GM21528 (cell line): ENCODE results near the gene MYO1D.
"Not testable (repeated sequence)": the region's sequence is repeated elsewhere in the genome, so short reads cannot be mapped to it uniquely, and the experiment has no call there.

Source experiments
- ATAC-seq: cut with Tn5 transposase; IDR thresholded peaks from one replicate; pipeline ENCODE4 v1.9.1; 2021; ENCODE audit warnings: mild to moderate bottlenecking, moderate library complexity; ENCODE audit not compliant: unreplicated experiment, low FRiP score

MYO1D gene

DNA sequence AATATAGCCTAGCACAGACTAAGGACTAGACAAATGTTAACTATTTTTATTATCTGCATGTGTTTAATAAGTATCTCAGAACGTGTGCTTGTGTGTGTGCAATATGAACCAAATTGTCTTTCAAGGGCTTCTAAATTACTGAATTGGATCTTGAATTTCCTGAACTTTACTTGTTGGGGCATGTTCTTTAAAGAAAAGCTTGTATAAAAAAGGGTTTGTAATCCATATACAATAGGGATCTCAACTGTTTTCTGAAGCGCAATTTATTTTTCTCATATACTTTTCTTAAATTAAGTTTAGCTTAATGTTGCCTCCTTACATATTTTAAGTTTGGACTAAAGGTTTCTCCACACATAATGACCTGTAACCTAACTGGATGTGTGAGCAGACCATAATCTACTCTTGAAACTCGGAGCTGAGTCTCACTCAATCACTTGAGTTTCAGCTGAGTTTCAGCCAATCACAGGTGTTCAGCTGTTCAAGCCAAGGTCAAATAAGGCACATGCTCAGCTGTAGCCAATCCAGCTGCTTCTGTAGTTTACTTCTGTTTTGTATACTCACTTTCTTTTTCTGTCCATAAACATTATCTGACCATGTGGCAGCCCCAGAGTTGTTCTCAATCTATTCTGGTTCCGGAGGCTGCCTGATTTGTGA lies 317.8 kb downstream of the MYO1D start:
- ATAC-seq: peak; percentile 80

DNA sequence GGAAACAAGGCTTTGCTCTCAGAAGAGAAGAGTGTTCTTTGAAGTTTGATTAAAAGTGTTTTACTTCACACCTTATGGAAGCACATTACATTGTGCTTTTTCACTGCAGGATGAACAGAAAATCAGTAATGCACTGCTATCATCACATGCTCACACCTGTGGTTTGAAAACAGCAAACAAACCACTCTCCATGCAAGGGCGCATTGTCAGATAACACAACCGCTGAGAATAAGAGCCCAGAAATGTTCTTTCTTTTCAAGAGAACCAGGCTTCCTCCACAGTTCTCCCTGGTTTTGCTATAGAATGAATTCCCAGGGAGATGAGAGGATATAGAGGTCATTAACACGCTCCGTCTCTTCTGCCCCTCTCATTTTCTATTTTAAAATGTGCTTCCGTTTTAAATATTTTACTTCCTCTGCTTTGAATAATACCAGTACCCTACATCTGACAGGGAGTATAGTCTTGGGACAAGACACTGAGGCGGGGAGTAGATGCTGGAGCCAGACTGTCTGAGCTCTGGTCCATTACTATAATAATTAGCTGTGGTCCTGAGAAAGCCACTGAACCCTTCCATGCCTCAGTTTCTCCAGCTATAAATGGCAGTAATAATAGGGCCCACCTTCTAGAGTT lies 318.5 kb downstream of the MYO1D start:
- ATAC-seq: no peak

- no peak for ATAC-seq
Measured at GRCh38 chr17:32555611-32556310, 321.2 kb downstream of the MYO1D start.

- no peak for ATAC-seq
Measured at GRCh38 chr17:32553168-32553567, 323.8 kb downstream of the MYO1D start.

GRCh38 chr17:32552280-32552679 lies 324.6 kb downstream of the MYO1D start:
- no peak for ATAC-seq

DNA sequence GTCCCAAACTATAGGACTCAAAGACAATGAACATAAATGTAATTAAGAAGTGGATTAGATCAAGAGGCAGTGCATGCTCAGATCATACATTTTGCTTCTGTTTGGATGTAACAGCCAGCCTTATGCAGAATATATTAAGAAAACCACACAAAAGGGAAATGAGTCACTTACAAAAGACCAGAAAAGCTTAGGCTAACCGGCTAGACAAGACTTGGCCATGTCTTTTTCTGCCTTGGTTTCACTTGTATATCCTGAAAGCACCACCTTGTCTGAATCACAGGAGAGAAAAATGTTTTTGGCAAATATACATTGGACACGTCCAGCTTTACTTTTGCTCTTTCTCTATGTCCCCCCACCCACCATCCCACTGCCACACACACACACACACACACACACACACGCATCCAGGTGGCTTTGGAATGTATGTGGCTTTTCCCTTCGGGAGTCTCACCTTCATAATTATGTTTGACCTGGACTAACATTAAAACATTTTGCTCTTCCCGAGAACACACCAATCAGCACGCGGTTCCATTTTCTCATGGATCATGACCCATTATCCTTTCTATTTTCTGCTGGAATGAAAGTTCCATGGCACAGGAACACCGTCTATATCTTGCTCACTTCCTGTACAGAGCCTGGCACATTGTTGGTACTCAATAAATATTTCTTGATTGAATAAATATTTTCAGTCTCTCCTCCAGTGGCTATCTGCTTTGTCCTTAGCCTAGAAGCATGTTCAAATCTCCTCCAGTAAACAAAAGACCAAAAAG lies 325.6 kb downstream of the MYO1D start:
- no peak for ATAC-seq

- ATAC-seq: no peak
Measured at GRCh38 chr17:32549559-32549958, 327.4 kb downstream of the MYO1D start.

GRCh38 chr17:32546031-32546444 lies 330.9 kb downstream of the MYO1D start:
- ATAC-seq: no peak

DNA sequence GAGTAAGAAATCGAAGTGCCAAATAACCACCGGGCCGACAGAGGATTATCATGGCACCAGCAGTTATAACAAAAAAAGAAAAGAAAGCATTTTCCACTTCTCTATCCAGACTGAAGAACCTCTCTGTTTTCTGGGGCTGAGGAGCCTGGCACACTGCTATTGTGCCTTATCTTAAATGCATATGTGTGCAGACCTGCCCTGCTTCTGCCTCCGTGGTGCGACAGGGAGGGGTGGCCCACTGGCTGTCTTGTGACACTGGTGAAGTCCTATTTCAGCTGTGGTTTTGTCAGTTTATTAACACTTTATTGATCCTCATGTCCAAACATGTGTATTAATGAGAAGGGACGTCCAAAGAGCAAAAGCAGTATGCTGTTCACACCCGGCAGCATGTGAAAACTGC lies 334.7 kb downstream of the MYO1D start:
- no peak for ATAC-seq

DNA sequence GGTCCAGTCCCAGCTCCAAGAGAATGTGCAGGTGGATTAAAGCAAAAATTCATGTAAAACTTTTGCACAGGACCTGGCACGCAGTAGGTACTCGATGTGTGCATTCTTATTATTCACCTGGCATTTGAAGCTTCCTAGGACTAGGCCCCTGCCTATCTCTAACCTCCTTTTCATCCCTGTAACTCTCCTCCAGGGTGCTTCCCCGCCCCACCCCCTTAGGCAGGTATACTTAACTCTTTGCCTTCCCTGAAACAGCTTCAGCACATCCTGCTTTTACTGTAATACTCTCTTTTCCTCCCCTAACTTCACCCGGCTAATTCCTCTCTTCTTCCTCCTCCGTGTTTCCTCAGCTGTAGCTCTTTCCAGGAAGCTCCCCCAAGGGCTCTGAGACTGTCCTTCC lies 335.3 kb downstream of the MYO1D start:
- ATAC-seq: no peak

- no peak for ATAC-seq
Measured at GRCh38 chr17:32536736-32537643, 339.9 kb downstream of the MYO1D start.

DNA sequence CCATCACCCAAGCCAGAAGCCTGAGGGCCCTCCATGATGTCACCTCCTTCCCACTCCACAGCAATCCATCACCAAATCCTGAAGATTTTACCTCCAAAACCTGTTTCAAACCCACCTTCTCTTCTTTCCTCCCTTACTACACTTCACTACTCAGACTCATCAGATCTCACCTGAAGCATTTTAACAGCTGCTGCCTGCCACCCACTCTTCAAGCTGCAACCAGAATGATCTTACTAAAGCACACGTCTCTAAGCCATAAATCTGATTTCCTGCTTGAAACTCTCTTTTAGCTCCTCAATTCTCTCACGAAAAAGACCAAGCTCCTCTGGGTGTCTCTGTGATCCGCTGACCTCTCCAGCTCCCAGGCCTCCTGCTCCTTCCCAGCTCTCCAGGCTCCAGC lies 343.6 kb downstream of the MYO1D start:
- no peak for ATAC-seq

- ATAC-seq: no peak
Measured at GRCh38 chr17:32529604-32530003, 347.3 kb downstream of the MYO1D start.

DNA sequence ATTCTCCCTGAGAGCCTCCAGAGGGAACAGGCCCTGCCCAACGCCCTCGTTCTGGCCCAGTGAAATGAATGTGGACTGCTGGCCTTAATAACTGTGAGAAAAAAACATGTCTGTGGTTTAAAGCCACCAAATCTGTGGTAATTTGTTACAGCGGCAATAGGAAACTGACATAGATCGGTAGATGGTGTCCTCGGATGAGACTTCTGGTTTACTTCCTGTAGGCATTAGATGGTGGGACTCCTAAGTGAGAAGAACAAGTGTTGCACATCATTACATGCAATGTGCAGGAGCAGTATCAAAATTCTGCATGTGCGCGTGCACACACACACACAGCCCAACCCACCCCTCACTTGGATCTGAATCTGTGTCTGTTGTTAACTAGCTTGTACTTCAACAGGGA lies 348.1 kb downstream of the MYO1D start:
- ATAC-seq: no peak

GRCh38 chr17:32527146-32527545 lies 349.8 kb downstream of the MYO1D start:
- ATAC-seq: no peak

GRCh38 chr17:32525122-32525521 lies 351.8 kb downstream of the MYO1D start:
- ATAC-seq: no peak

GRCh38 chr17:32524553-32524880 lies 352.4 kb downstream of the MYO1D start:
- not testable (repeated sequence) for ATAC-seq

- peak; percentile 50 for ATAC-seq
Measured at GRCh38 chr17:32523827-32524552, 352.9 kb downstream of the MYO1D start.

DNA sequence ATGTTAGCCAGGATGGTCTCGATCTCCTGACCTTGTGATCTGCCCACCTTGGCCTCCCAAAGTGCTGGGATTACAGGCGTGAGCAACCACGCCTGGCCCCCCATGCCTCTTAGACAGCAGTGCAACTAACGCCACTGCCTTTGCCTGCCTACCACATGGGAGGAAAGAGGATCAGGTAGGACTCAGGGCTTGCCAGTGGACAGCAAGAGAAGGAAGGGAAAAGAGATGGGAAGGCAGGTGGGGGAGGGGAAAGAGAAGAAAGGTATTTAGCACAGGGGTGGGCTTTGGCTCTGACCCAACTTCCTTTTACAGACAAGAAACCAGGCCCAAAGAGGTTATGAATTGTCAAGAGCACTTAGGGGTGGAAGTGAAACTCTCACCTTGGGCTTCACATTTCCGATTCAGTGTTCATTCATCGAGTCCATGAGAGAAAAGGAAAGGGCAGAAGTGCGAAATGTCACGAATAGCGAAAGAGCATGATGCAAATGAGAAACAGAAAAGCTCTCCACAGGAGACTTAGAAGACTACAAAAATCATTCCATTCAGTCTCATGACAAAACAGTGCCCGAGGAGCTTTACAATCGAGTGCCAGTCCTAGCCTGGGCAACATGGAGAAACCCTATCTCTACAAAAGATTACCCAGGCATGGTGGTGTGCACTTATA lies 353.8 kb downstream of the MYO1D start:
- peak; percentile 55 for ATAC-seq
